NCI-H128 (cell line): ENCODE data around the gene STX11.

Experiments used
- DNase-seq: peaks from one replicate; lab custom pipeline; 2025; ENCODE audit not compliant: unreplicated experiment; lab: John Stamatoyannopoulos, UW

The STX11 gene

DNA sequence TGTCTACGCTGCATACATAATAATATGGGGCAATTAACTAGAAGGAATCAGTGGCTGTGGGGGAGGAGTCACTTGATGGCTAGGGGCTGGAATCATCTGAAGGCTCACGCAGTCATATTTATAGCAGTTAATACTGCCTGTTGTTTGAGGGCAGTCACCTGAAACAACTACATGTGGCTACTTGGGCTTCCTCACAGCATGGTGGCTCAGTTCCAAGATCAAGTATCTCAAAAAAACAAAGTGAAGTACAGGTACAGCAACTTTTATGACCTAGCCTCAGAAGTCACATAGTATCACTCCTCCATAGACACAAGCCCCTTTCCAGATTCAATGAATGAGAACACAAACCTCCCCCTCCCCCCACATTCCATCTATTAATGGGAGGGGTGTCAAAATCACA lies 63.7 kb downstream of the STX11 start:
- DNase-seq, result no peak

- DNase-seq, result no peak
Measured at GRCh38 chr6:144214622-144215401, 64.5 kb downstream of the STX11 start.

GRCh38 chr6:144215402-144215931 lies 65.2 kb downstream of the STX11 start:
- no peak for DNase-seq

GRCh38 chr6:144215932-144216667 lies 65.8 kb downstream of the STX11 start:
- peak; percentile 92 for DNase-seq

DNA sequence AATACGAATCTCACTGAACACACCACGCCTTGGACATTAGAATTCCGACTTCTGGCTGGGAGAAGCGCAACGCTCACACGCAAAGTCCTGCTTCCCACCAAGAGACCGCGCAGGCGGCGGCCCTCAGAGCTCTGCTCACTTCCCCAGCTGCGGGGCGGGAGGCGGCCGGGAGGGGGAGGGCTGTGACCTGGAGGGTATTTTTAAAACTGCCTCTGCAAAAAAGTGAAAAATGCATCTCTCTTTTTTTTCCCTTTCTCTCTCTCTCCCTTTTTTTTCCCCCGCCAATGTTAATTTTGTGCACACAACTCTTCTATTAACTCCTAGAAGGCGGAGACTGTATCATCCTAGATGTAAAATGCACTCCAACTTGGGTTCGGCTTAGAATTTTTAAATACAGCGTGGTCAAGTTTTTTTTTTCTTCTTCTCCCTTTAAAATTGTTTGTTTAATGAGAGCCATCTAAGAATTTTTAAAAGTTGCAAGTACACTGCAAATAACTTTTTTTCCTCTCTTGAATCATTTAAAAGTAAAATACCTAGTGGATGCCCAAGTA lies 66.4 kb downstream of the STX11 start:
- no peak for DNase-seq

- no peak for DNase-seq
Measured at GRCh38 chr6:144217264-144217663, 66.9 kb downstream of the STX11 start.

- DNase-seq, result no peak
Measured at GRCh38 chr6:144217797-144218196, 67.5 kb downstream of the STX11 start.

DNA sequence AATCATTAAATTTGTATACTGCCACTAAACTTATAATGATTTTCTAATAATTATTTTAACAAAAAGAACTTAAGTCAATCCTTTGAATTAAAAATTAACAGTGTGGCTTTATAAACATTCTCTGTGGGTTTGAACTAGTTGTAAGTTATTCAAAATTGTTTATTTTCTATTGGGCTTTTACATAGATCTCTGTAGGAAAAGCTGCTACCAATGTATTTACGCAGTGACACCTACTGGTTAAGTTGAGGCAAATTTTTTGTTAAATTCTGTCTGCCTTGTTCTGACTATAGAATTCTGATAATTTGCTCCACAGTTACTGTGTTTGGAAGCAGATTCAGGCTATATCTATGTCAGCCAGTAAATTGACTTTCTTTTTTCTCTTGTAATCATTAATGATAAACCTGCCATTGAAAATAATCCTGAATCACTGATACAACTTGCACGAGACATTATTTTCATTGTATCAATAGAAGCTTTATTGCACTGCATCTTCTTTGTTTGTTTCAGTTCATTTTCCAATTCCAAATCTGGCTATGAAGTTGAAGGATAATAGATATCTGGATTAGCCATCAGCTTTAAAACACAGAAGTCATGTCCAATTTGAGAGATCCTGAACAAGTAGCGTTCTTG lies 68.9 kb downstream of the STX11 start:
- DNase-seq, result no peak

DNA sequence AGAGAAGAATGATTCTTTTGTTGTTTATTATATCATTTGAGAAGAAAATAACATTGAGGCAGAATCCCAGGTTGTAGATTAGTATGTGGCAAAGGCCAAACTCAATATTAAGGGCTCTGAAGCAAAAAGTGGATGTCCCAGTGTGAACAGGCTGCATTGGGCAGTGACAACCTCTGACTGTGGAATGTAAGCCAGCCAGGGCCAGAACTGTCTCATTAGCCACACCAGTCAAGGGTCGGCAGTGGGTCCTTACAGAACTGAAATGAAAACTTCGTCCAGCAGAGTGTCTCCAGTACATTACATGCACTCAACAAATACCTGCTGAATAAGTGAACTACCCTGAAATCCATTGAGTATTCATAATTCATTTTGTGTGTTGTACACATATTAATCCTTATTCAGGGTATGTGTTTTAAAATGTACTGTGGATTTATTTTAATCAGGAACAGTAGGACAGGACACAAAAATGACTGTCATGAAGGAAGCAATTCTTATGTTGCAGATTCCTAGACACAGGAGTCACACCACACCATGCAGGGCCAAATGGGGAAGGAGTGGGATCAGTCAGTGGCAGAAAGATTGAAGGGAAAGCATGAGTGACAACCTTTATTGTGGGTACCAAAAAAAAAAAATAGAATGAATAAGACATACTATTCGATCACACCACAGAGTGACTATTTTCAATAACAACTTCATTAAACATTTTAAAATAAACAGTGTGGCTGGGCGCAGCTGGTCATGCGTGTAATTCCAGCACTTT lies 69.9 kb downstream of the STX11 start:
- DNase-seq, result no peak

- no peak for DNase-seq
Measured at GRCh38 chr6:144223686-144224085, 73.4 kb downstream of the STX11 start.

DNA sequence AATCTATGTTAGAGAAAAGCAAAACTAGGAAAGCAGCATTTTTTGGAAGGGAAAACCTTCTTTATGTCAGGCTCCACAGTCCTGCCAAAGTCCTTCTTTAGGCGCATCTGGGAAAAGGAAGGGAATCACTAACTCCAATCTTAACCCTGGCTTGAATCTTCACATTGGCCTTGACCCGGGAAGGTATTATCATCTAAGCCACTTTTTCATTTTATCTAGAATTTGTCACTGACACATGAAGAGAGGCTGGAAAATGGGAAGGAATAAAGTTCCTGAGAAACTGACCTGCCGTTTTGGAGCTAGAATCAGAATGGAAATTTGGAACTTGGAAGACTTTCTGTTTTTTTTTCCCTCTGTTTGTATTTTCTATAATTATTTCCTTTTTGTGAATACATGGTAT lies 81.4 kb downstream of the STX11 start:
- DNase-seq, result no peak

DNA sequence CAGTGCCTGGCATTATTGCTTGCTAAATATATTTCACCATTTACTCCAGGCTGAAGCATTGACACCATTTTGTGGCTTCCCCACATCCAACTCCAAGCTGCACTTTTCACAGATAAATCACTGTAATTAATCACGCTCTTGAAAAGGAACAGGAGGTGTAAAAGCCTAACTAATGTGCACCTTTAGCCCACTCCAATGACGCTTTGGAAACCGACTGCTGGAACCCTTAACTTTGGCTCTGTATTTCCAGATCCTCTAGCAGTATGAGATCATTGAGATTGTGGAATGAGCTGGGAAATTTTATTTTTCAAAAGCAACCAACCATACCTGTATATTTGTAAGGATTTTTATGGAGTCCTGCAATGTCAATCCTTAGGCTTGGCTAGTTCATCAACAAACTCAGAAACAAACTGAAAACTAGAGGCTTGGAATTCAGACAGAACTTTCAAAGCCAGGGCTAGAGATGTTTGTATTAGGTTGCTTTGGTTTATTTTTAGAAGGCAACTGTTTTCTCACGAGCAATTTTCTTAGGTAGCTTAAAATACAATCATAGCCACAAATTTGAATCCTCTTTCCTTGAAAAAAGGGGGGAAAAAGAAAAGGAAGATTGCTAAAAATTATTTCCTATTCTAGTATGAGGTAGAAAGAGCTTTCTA lies 82.0 kb downstream of the STX11 start:
- no peak for DNase-seq

GRCh38 chr6:144232832-144233230 lies 82.5 kb downstream of the STX11 start:
- no peak for DNase-seq

- DNase-seq, result no peak
Measured at GRCh38 chr6:144234399-144234798, 84.1 kb downstream of the STX11 start.

GRCh38 chr6:144234935-144235334 lies 84.6 kb downstream of the STX11 start:
- DNase-seq, result no peak
